Stimulated activated CD8-positive, alpha-beta memory T cell treated with anti-CD3 and anti-CD28 coated beads, Interleukin-4, amount 100 ng/mL, for 24 hours (primary cell): ENCODE measurements around the gene HS3ST1.

Source experiments
- DNase-seq: peaks from one replicate; pipeline ENCODE4 v3.0.0-alpha.2; 2020; ENCODE audit warnings: low read depth

The HS3ST1 gene

GRCh38 chr4:11431111-11431510 is 2.4 kb upstream of the HS3ST1 start:
- no peak for DNase-seq

- DNase-seq: no peak
Observed at GRCh38 chr4:11430536-11430935, 1.8 kb upstream of the HS3ST1 start.

- no peak for DNase-seq
Observed at GRCh38 chr4:11429699-11430045, 978 bp upstream of the HS3ST1 start.

- no peak for DNase-seq
Observed at GRCh38 chr4:11428899-11429698, 405 bp upstream of the HS3ST1 start.

GRCh38 chr4:11427121-11427996 is 1.3 kb downstream of the HS3ST1 start:
- DNase-seq: no peak

- DNase-seq: no peak
Observed at GRCh38 chr4:11426731-11427120, 2.0 kb downstream of the HS3ST1 start.

GRCh38 chr4:11426003-11426402 is 2.7 kb downstream of the HS3ST1 start:
- no peak for DNase-seq

GRCh38 chr4:11424856-11425255 is 3.8 kb downstream of the HS3ST1 start:
- DNase-seq: no peak

- DNase-seq: no peak
Observed at GRCh38 chr4:11424000-11424399, 4.7 kb downstream of the HS3ST1 start.

GRCh38 chr4:11423465-11423864 is 5.2 kb downstream of the HS3ST1 start:
- DNase-seq: no peak

GRCh38 chr4:11421116-11421515 is 7.6 kb downstream of the HS3ST1 start:
- no peak for DNase-seq

- no peak for DNase-seq
Observed at GRCh38 chr4:11420327-11420726, 8.4 kb downstream of the HS3ST1 start.

- no peak for DNase-seq
Observed at GRCh38 chr4:11418610-11419009, 10.1 kb downstream of the HS3ST1 start.

- no peak for DNase-seq
Observed at GRCh38 chr4:11416767-11417113, 12.0 kb downstream of the HS3ST1 start.

- DNase-seq: no peak
Observed at GRCh38 chr4:11416071-11416766, 12.5 kb downstream of the HS3ST1 start.

- no peak for DNase-seq
Observed at GRCh38 chr4:11415409-11416070, 13.2 kb downstream of the HS3ST1 start.

GRCh38 chr4:11412211-11412610 is 16.5 kb downstream of the HS3ST1 start:
- no peak for DNase-seq

- DNase-seq: no peak
Observed at GRCh38 chr4:11409632-11410031, 19.1 kb downstream of the HS3ST1 start.

GRCh38 chr4:11408233-11408967 is 20.3 kb downstream of the HS3ST1 start:
- no peak for DNase-seq

- no peak for DNase-seq
Observed at GRCh38 chr4:11407551-11407950, 21.1 kb downstream of the HS3ST1 start.

- DNase-seq: no peak
Observed at GRCh38 chr4:11404431-11404830, 24.3 kb downstream of the HS3ST1 start.

- DNase-seq: no peak
Observed at GRCh38 chr4:11402192-11402591, 26.5 kb downstream of the HS3ST1 start.
